Activated T-cell treated with anti-CD3 and anti-CD28 coated beads, Interleukin-2, amount 50 U/mL, for 24 hours (primary cell): Measurements from ENCODE around the gene HDAC9.
"Not testable (repeated sequence)": the region's sequence is repeated elsewhere in the genome, so short reads cannot be mapped to it uniquely, and the experiment has no call there.

Source experiments
- DNase-seq: peaks from one replicate; pipeline ENCODE4 v3.0.0-alpha.2; 2020
- H3K27ac Mint-ChIP-seq: 2 replicates; pipeline ENCODE4 v1.8.0; 2020; ENCODE audit warnings: mild to moderate bottlenecking, mixed read lengths
- H3K27me3 Mint-ChIP-seq: 2 replicates; pipeline ENCODE4 v1.8.0; 2020; ENCODE audit warnings: mixed read lengths
- H3K36me3 Mint-ChIP-seq: 2 replicates; pipeline ENCODE4 v1.8.0; 2020; ENCODE audit warnings: low read depth, mixed read lengths
- H3K4me1 Mint-ChIP-seq: 2 replicates; pipeline ENCODE4 v1.8.0; 2020; ENCODE audit warnings: low read depth, mixed read lengths
- H3K4me3 Mint-ChIP-seq: 2 replicates; pipeline ENCODE4 v1.8.0; 2020; ENCODE audit warnings: mild to moderate bottlenecking, moderate library complexity, mixed read lengths
- H3K9me3 Mint-ChIP-seq: 2 replicates; pipeline ENCODE4 v1.8.0; 2020; ENCODE audit warnings: mixed read lengths

The HDAC9 gene

GRCh38 chr7:18736012-18736411 lies 240.5 kb downstream of the HDAC9 start:
- H3K36me3 Mint-ChIP-seq, H3K4me3 Mint-ChIP-seq, H3K4me1 Mint-ChIP-seq, H3K27me3 Mint-ChIP-seq, H3K27ac Mint-ChIP-seq, DNase-seq, H3K9me3 Mint-ChIP-seq: not testable (repeated sequence)

DNA sequence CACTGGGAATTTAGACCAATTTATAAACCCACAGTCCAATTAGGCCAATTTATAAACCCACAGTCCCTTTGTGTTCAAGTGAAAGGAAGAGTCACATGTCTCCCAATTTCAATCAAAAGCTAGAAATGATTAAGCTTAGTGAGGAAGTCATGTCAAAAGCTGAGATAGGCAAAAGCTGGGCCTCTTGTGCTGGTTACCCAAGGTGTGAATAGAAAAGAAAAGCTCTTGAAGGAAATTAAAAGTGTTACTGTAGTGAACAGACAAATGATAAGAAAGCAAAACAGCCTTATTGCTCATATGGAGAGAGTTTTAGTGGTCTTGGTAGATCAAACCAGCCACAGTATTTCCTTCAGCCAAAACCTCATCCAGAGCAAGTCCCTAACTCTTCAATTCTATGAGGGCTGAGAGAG lies 245.0 kb downstream of the HDAC9 start:
- H3K4me3 Mint-ChIP-seq: no peak overlapping the region
- H3K27me3 Mint-ChIP-seq: no peaks in the 10 kb centered on the region
- H3K27ac Mint-ChIP-seq: no peak overlapping the region
- no peaks in the 10 kb centered on the region for H3K9me3 Mint-ChIP-seq
- DNase-seq: no peak
- H3K4me1 Mint-ChIP-seq: peaks cover 2% of the 10 kb centered on the region
- H3K36me3 Mint-ChIP-seq: no peaks in the 10 kb centered on the region

DNA sequence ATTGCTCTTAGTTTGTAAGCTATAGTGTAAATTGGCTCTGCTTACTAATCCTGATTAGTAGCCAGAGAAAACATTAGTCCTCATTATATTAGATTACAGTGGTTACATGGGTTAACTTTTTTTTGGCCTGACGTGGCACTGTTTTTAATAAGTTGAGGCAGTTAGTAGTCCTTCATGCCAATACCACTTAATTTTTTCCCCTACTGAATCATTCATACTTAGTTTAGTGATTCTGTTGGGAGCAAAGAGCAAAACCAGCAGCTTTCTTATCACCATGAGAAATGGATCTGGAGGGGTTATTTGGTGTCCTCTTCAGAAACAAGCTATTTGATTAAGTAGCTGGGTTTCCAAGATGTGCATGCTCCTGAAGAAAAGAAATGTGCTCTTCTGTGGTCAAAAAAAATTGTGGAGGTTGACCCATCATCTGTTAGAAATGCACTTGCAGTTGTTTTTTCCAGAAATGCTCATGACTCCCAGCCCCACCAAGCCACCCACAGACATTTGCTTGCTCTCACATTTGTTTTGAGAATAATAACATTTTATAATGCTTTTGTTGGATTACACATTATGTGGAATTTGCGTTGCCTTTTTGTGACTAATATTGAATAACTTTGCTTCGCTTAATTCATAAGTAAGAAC lies 258.5 kb downstream of the HDAC9 start:
- Mint-ChIP-seq H3K4me1 (no peaks in the 10 kb centered on the region), H3K4me3 (no peak overlapping the region), H3K9me3 (no peaks in the 10 kb centered on the region), H3K36me3 (no peaks in the 10 kb centered on the region), H3K27ac (no peak overlapping the region), H3K27me3 (no peaks in the 10 kb centered on the region)
- DNase-seq: no peak

- no peaks in the 10 kb centered on the region for H3K36me3 Mint-ChIP-seq
- no peak overlapping the region for H3K27ac Mint-ChIP-seq
- H3K4me1 Mint-ChIP-seq: no peaks in the 10 kb centered on the region
- DNase-seq: no peak
- H3K9me3 Mint-ChIP-seq: no peaks in the 10 kb centered on the region
- H3K27me3 Mint-ChIP-seq: no peaks in the 10 kb centered on the region
- no peak overlapping the region for H3K4me3 Mint-ChIP-seq
Observed at GRCh38 chr7:18754766-18755165, 259.2 kb downstream of the HDAC9 start.

DNA sequence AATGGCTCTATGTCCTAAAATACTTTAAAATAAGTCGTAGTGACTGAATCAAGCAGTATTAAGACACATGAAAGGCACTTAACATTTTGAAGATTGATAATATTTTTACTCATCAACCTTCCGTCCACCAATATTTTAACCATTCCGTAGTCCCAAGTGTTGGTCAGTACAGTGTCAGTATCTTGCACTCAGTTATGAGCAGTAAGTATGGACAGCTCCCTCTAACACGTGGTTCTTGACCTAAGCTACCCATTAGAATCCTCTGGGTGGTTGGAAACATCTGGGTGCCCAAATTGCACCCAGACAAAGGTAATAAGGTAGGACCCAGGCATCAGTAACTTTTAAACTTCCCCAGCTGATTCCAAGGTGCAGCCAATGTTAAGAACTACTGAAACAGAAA lies 260.2 kb downstream of the HDAC9 start:
- no peak overlapping the region for H3K27ac Mint-ChIP-seq
- no peaks in the 10 kb centered on the region for H3K4me1 Mint-ChIP-seq
- H3K27me3 Mint-ChIP-seq: no peaks in the 10 kb centered on the region
- no peak overlapping the region for H3K4me3 Mint-ChIP-seq
- H3K36me3 Mint-ChIP-seq: no peaks in the 10 kb centered on the region
- DNase-seq: no peak
- H3K9me3 Mint-ChIP-seq: no peaks in the 10 kb centered on the region

DNA sequence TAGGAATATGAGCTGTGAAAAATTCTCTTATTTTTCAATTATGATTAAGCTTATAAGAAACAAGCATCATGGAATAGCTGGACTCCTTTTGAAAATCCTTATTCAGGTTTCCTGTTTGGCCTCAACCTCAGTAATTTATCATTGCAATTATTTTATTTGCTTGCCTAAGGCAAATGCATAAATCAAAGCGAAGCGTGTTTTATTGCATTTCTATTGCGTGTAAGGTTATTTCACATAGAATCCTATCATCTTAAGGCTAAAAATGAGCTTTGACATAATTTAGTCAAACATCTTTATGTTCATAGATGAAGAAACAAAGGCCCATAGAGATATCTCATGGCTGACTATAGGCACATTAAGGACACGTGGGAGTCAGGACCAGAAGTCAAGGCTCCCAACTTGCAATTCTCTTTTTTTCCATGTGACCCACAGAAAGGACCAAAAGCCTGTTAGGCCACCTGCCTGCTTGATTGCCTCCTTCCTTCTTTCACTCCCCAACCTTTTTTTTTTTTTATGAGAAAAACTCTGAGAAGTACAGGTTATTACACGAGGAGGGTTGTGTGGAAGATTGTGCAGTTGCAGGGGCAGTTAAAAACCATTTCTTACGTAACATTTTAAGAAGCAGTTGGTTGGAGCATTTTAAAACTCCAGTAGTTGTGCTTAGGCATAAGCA lies 261.0 kb downstream of the HDAC9 start:
- Mint-ChIP-seq H3K27ac (no peak overlapping the region), H3K27me3 (no peaks in the 10 kb centered on the region), H3K36me3 (no peaks in the 10 kb centered on the region), H3K4me3 (no peak overlapping the region), H3K4me1 (no peaks in the 10 kb centered on the region), H3K9me3 (no peaks in the 10 kb centered on the region)
- no peak for DNase-seq

- Mint-ChIP-seq H3K4me3 (no peak overlapping the region), H3K27me3 (no peaks in the 10 kb centered on the region), H3K36me3 (no peaks in the 10 kb centered on the region), H3K9me3 (no peaks in the 10 kb centered on the region), H3K27ac (no peak overlapping the region), H3K4me1 (no peaks in the 10 kb centered on the region)
- no peak for DNase-seq
Observed at GRCh38 chr7:18760046-18760445, 264.5 kb downstream of the HDAC9 start.

DNA sequence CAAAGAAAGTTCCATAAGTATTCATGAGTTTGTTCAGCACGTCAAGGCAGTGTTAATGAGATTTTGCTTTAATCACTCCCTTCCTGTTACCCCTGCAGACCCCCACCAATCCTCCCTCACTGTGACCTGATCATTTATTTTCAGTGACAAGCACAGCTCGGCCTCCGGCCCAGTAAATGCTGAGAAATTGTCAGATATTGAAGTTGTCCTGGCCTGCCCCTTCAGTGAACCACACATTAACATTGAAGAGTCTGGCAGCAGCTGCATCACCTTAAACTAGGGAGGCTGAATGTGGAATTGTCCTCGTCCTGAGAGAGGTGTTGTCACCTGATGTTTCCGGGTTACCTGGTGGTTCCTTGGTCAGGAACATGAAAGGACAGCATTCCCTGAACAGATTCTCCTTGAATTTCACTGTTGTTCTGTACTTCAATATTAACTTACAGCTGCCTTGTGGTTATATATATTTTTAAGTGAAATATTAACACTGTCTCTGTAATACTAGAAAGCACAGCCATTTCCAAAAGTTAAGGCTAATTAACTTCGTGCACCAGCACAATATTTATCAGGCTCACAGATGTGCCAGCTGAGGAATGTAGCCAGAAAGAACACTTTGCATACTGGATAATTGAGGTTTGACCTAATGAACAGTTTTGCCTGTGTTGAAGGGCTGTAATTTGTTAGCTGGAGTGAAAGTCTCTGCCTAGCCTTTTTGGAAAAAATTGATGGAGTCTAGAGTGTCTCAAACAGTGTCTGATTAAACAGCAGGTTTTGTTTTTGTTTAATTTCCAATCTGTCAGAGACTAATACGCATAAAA lies 265.3 kb downstream of the HDAC9 start:
- H3K27me3 Mint-ChIP-seq: no peaks in the 10 kb centered on the region
- H3K4me1 Mint-ChIP-seq: no peaks in the 10 kb centered on the region
- no peak for DNase-seq
- H3K36me3 Mint-ChIP-seq: no peaks in the 10 kb centered on the region
- no peaks in the 10 kb centered on the region for H3K9me3 Mint-ChIP-seq
- H3K27ac Mint-ChIP-seq: no peak overlapping the region
- no peak overlapping the region for H3K4me3 Mint-ChIP-seq

DNA sequence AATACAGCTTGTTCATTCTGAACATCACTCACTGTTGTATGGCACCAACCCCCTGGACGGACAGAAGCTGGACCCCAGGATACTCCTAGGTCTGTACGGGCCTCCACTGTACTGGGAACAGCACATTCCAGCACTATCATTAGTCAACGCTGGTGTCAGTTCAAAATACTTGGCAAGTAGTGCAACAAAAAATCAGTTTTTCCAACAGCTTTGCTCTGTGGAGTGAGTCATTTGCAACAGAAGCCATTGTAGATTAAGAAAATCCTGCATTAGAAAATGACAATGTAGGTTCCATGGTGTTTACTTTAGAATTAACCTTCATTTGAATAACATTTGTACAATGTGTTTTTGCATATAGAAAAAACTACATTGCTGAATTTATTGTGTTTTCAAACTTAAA lies 266.6 kb downstream of the HDAC9 start:
- Mint-ChIP-seq H3K27ac (no peak overlapping the region), H3K27me3 (no peaks in the 10 kb centered on the region), H3K9me3 (no peaks in the 10 kb centered on the region), H3K36me3 (no peaks in the 10 kb centered on the region), H3K4me1 (no peaks in the 10 kb centered on the region), H3K4me3 (no peak overlapping the region)
- no peak for DNase-seq

- no peaks in the 10 kb centered on the region for H3K27me3 Mint-ChIP-seq
- no peaks in the 10 kb centered on the region for H3K4me1 Mint-ChIP-seq
- H3K4me3 Mint-ChIP-seq: no peak overlapping the region
- H3K9me3 Mint-ChIP-seq: no peaks in the 10 kb centered on the region
- H3K27ac Mint-ChIP-seq: no peak overlapping the region
- no peak for DNase-seq
- no peaks in the 10 kb centered on the region for H3K36me3 Mint-ChIP-seq
Observed at GRCh38 chr7:18768256-18768655, 272.7 kb downstream of the HDAC9 start.

DNA sequence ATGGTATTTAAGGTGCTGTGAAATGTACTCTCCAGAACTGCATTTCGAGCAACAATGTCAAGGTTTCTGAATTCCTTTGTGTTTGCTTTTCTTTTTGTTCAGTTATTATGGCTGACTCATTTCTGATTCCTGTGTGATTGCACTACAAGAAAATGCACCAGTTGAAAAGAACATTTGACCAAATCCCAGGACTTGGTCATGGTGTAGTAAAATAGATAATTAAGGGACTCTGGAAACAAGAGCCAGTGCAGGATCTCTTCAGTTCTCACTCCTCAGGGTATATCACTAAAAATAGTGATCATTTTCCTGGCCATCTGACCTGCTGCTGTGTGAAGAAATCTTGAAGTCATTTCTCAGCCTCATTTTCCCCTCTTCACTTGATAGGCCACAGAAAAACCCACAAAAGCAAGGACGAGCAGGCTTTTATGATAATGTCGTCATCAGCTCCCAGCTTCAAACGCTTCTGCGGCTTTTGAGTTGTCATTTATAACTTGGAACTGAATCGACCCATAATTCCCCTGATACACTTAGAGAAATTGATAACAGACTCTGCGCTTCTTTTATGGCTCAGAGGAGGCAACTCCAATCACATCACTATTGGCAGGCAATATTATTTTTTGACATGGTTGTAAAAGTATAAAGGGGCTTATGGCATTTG lies 274.7 kb downstream of the HDAC9 start:
- H3K4me1 Mint-ChIP-seq: no peaks in the 10 kb centered on the region
- no peaks in the 10 kb centered on the region for H3K27me3 Mint-ChIP-seq
- DNase-seq: no peak
- H3K36me3 Mint-ChIP-seq: no peaks in the 10 kb centered on the region
- no peak overlapping the region for H3K27ac Mint-ChIP-seq
- H3K9me3 Mint-ChIP-seq: no peaks in the 10 kb centered on the region
- H3K4me3 Mint-ChIP-seq: no peak overlapping the region

GRCh38 chr7:18770822-18771221 lies 275.3 kb downstream of the HDAC9 start:
- Mint-ChIP-seq H3K27ac (no peak overlapping the region), H3K4me1 (no peaks in the 10 kb centered on the region), H3K27me3 (no peaks in the 10 kb centered on the region), H3K9me3 (no peaks in the 10 kb centered on the region), H3K4me3 (no peak overlapping the region), H3K36me3 (no peaks in the 10 kb centered on the region)
- DNase-seq: no peak

GRCh38 chr7:18771834-18772566 lies 276.5 kb downstream of the HDAC9 start:
- Mint-ChIP-seq H3K4me3 (no peak overlapping the region), H3K4me1 (no peaks in the 10 kb centered on the region), H3K27ac (no peak overlapping the region), H3K9me3 (no peaks in the 10 kb centered on the region), H3K27me3 (no peaks in the 10 kb centered on the region), H3K36me3 (no peaks in the 10 kb centered on the region)
- DNase-seq: no peak

- Mint-ChIP-seq H3K36me3 (no peaks in the 10 kb centered on the region), H3K4me3 (no peak overlapping the region), H3K9me3 (no peaks in the 10 kb centered on the region), H3K27me3 (no peaks in the 10 kb centered on the region), H3K4me1 (no peaks in the 10 kb centered on the region), H3K27ac (no peak overlapping the region)
- DNase-seq: no peak
Observed at GRCh38 chr7:18772567-18772965, 277.0 kb downstream of the HDAC9 start.
